OCI-LY7 (cell line): ENCODE measurements around the gene LILRB1. TPM values are rescaled to one million over a fixed set of nuclear protein-coding genes. Genes with fewer than 3 reads are reported as not detected.

Experiments
- BruUV-seq: library from RNA; stranded (reverse); fragments of 400-500 nt; replicated peaks from 2 replicates; lab custom pipeline; 2021; lab: Mats Ljungman, UMichigan
- CTCF ChIA-PET: fragments of 300-600 bp; sonication (Branson Sonifier 250); formaldehyde crosslinking; loops from one replicate; lab custom pipeline; 2022; ENCODE audit warnings: antibody characterized with exemption; ENCODE audit not compliant: unreplicated experiment; lab: Charles Lee
- POLR2A ChIA-PET: fragments of 300-600 bp; sonication (Branson Sonifier 250); formaldehyde crosslinking; loops from one replicate; lab custom pipeline; 2022; ENCODE audit warnings: antibody characterized with exemption; lab: Charles Lee
- DNase-seq: peaks from one replicate; pipeline ENCODE4 v3.0.0-alpha.2; 2015; ENCODE audit warnings: low spot score
- H2AFZ ChIP-seq: fragments of 200-600 bp; sonication (generic), shearing (Covaris generic); 2 replicates; pipeline ENCODE4 v1.6.1; 2014; ENCODE audit warnings: mild to moderate bottlenecking, antibody characterized with exemption, low read length, moderate library complexity
- H3K27ac ChIP-seq: fragments of 200-600 bp; sonication (generic); 2 replicates; pipeline ENCODE4 v1.5.1; 2014; ENCODE audit warnings: mixed run types, low read depth, mild to moderate bottlenecking, moderate library complexity, low read length, inconsistent platforms; ENCODE audit not compliant: poor library complexity, severe bottlenecking
- H3K36me3 ChIP-seq: fragments of 200-600 bp; sonication (generic); 2 replicates; pipeline ENCODE4 v1.6.1; 2014; ENCODE audit warnings: mild to moderate bottlenecking, antibody characterized with exemption, low read length, moderate library complexity, mixed read lengths; ENCODE audit not compliant: insufficient read depth
- H3K4me1 ChIP-seq: fragments of 200-600 bp; sonication (generic); 2 replicates; pipeline ENCODE4 v1.5.1; 2014; ENCODE audit warnings: mild to moderate bottlenecking, low read length; ENCODE audit not compliant: insufficient read depth, poor library complexity, severe bottlenecking
- H3K4me2 ChIP-seq: fragments of 200-600 bp; sonication (generic); 2 replicates; pipeline ENCODE4 v1.6.1; 2014; ENCODE audit warnings: mild to moderate bottlenecking, low read length
- H3K4me3 ChIP-seq: fragments of 200-600 bp; sonication (generic); 2 replicates; pipeline ENCODE4 v1.5.1; 2014; ENCODE audit warnings: mild to moderate bottlenecking, low read depth, low read length; ENCODE audit not compliant: poor library complexity, severe bottlenecking
- H3K79me2 ChIP-seq: fragments of 200-600 bp; sonication (generic); 2 replicates; pipeline ENCODE4 v1.6.1; 2016; ENCODE audit warnings: low read depth, mild to moderate bottlenecking, low read length, moderate library complexity, mixed read lengths; ENCODE audit not compliant: insufficient read depth
- H3K9me2 ChIP-seq: fragments of 200-600 bp; sonication (generic); 2 replicates; pipeline ENCODE4 v1.6.1; 2016; ENCODE audit warnings: mild to moderate bottlenecking, low read length, mixed read lengths; ENCODE audit not compliant: insufficient read depth
- H3K9me3 ChIP-seq: fragments of 200-600 bp; sonication (generic); 2 replicates; pipeline ENCODE4 v1.6.1; 2014; ENCODE audit warnings: mild to moderate bottlenecking, mixed run types, low read length, mixed read lengths
- H4K20me1 ChIP-seq: fragments of 200-600 bp; sonication (generic); 2 replicates; pipeline ENCODE4 v1.6.1; 2014; ENCODE audit warnings: mild to moderate bottlenecking, antibody characterized with exemption, low read length, moderate library complexity, mixed read lengths; ENCODE audit not compliant: insufficient read depth
- CTCF ChIP-seq: fragments of 200-600 bp; sonication (generic); conservative IDR thresholded peaks from 2 replicates; pipeline ENCODE4 v1.5.1; 2014; ENCODE audit warnings: mild to moderate bottlenecking, antibody characterized with exemption, low read length, moderate library complexity, mixed read lengths
- EZH2phosphoT487 ChIP-seq: fragments of 200-600 bp; sonication (generic); IDR thresholded peaks from 2 replicates; pipeline ENCODE4 v1.6.1; 2018; ENCODE audit warnings: low read depth, borderline replicate concordance, mild to moderate bottlenecking, mixed run types, antibody characterized with exemption, low read length, moderate library complexity, mixed read lengths
- intact Hi-C: fragments of 100-400 bp; cut with micrococcal nuclease; formaldehyde crosslinking; loops from one replicate; pipeline ENCODE4 v1.10.0; 2022; ENCODE audit not compliant: unreplicated experiment
- total RNA-seq, 2 experiments: library from RNA; depleted of rRNA in 1 of 2; stranded (reverse); fragments of >200 nt in 1 of 2; shearing (Covaris generic) in 1 of 2; gene quantifications; 2 replicates each; pipeline ENCODE4 v1.2.3, GENCODE V29; 2014 to 2022

Gene LILRB1
- total RNA-seq, 2 experiments from 2014 or later, result 4.5 TPM; not detected in 1

- BruUV-seq, result no TSS peak
- POLR2A ChIA-PET, result no interaction called here
- Histone ChIP-seq H3K4me1 (no peaks in the 10 kb centered on the region), H3K4me3 (no peak overlapping the region), H4K20me1 (no peaks in the 10 kb centered on the region), H3K9me3 (peaks cover 3% of the 10 kb centered on the region; the same call in 1 of the 2 replicates), H3K36me3 (no peaks in the 10 kb centered on the region), H3K4me2 (no peak overlapping the region), H2AFZ (no peak overlapping the region), H3K79me2 (no peaks in the 10 kb centered on the region), H3K9me2 (no peaks in the 10 kb centered on the region), H3K27ac (no peak overlapping the region)
- TF ChIP-seq CTCF, result no peak
- TF ChIP-seq EZH2phosphoT487, result no peak
- CTCF ChIA-PET, result no interaction called here
- no peak for DNase-seq
- intact Hi-C loops, result no loop called here
Observed at GRCh38 chr19:54600212-54600611, 30.1 kb upstream of the LILRB1 start.

- no peak for TF ChIP-seq CTCF
- TF ChIP-seq EZH2phosphoT487, result no peak
- CTCF ChIA-PET, result no interaction called here
- Histone ChIP-seq H4K20me1 (no peaks in the 10 kb centered on the region), H3K4me2 (no peak overlapping the region), H3K9me3 (peaks cover 6% of the 10 kb centered on the region; the same call in 1 of the 2 replicates), H3K36me3 (no peaks in the 10 kb centered on the region), H3K27ac (no peak overlapping the region), H3K4me3 (no peak overlapping the region), H3K4me1 (no peaks in the 10 kb centered on the region), H3K9me2 (no peaks in the 10 kb centered on the region), H3K79me2 (no peaks in the 10 kb centered on the region), H2AFZ (no peak overlapping the region)
- intact Hi-C loops, result no loop called here
- POLR2A ChIA-PET, result no interaction called here
- BruUV-seq, result no TSS peak
- no peak for DNase-seq
Observed at GRCh38 chr19:54606230-54606629, 24.1 kb upstream of the LILRB1 start.

- no TSS peak for BruUV-seq
- Histone ChIP-seq H3K36me3 (no peaks in the 10 kb centered on the region), H3K27ac (no peak overlapping the region), H3K4me1 (no peaks in the 10 kb centered on the region), H3K4me3 (no peak overlapping the region), H2AFZ (no peak overlapping the region), H3K4me2 (no peak overlapping the region), H3K9me2 (no peaks in the 10 kb centered on the region), H4K20me1 (no peaks in the 10 kb centered on the region), H3K79me2 (no peaks in the 10 kb centered on the region), H3K9me3 (peaks cover 6% of the 10 kb centered on the region; the same call in 1 of the 2 replicates)
- intact Hi-C loops, result no loop called here
- CTCF ChIA-PET, result no interaction called here
- POLR2A ChIA-PET, result no interaction called here
- no peak for TF ChIP-seq CTCF
- TF ChIP-seq EZH2phosphoT487, result no peak
- no peak for DNase-seq
Observed at GRCh38 chr19:54606891-54607784, 23.1 kb upstream of the LILRB1 start.
